ENCODE measurements around the gene CIC.

CIC gene

GRCh38 chr19:42268704-42269477, at the start of gene CIC:
CIC (plus strand) TSS chr19:42269252; CDS start chr19:42271784, 2,532 bp downstream.
- DNase-seq, result peak; percentile 99

GRCh38 chr19:42219812-42220750, 49.0 kb upstream of the CIC start, which contains the start of gene ZNF526:
ZNF526 (plus strand) TSS chr19:42220312; CDS start chr19:42224404, 4,092 bp downstream.
- DNase-seq, result peak; percentile 96 to 97

- no peak for DNase-seq
Observed at GRCh38 chr19:42220751-42221097, 48.3 kb upstream of the CIC start.

- no peak for DNase-seq
Observed at GRCh38 chr19:42224940-42225717, 43.9 kb upstream of the CIC start.

GRCh38 chr19:42225718-42226292, 43.2 kb upstream of the CIC start:
- DNase-seq, result no peak

GRCh38 chr19:42226886-42227285, 42.2 kb upstream of the CIC start:
- DNase-seq, result no peak

GRCh38 chr19:42228641-42229040, 40.4 kb upstream of the CIC start:
- DNase-seq, result no peak

- DNase-seq, result no peak
Observed at GRCh38 chr19:42229301-42229854, 39.7 kb upstream of the CIC start.

- DNase-seq, result no peak
Observed at GRCh38 chr19:42229855-42230351, 39.1 kb upstream of the CIC start.

GRCh38 chr19:42230571-42230970, 38.5 kb upstream of the CIC start:
- DNase-seq, result no peak

GRCh38 chr19:42232435-42232834, 36.6 kb upstream of the CIC start:
- no peak for DNase-seq

GRCh38 chr19:42233106-42233505, 35.9 kb upstream of the CIC start:
- no peak for DNase-seq

- DNase-seq, result no peak
Observed at GRCh38 chr19:42233678-42234292, 35.3 kb upstream of the CIC start.

- no peak for DNase-seq
Observed at GRCh38 chr19:42234364-42234763, 34.7 kb upstream of the CIC start.

GRCh38 chr19:42235181-42235580, 33.9 kb upstream of the CIC start:
- DNase-seq, result no peak

- no peak for DNase-seq
Observed at GRCh38 chr19:42239544-42240220, 29.4 kb upstream of the CIC start.

- no peak for DNase-seq
Observed at GRCh38 chr19:42241279-42241678, 27.8 kb upstream of the CIC start.

GRCh38 chr19:42242069-42242511, 27.0 kb upstream of the CIC start:
- peak in 1 of 2 experiments; percentile 32 for DNase-seq

GRCh38 chr19:42242512-42243409, 26.3 kb upstream of the CIC start, which contains the start of gene GSK3A:
GSK3A (minus strand) TSS chr19:42242602; CDS start chr19:42242465, 137 bp downstream.
- DNase-seq, result peak; percentile 95 to 96
